Spleen (tissue), 11 donors: Measurements from ENCODE around the gene DNAH6. TPM values are rescaled to one million over a fixed set of nuclear protein-coding genes. Genes with fewer than 3 reads are reported as not detected.
A peak's percentile ranks its signal among the peaks of the same experiment; 100 is the strongest.

Source experiments
- DNase-seq: peaks from one replicate; pipeline ENCODE4 v3.0.0-alpha.2; 2020
- H3K27ac ChIP-seq, 8 donors: fragments of 200-600 bp; sonication (generic) in 7 of 8; 1 replicate in 4 of 8; 2 replicates in 4 of 8; pipeline versions ENCODE4 v1.5.0 to v1.8.0; 2016 to 2021; ENCODE audit warnings: inconsistent platforms in 4 of 8, mild to moderate bottlenecking in 4 of 8, moderate library complexity in 1 of 8
- H3K27me3 ChIP-seq, 7 donors: fragments of 200-600 bp; sonication (generic) in 6 of 7; replicated peaks in 1 of 7; 1 replicate in 4 of 7; 2 replicates in 3 of 7; pipeline versions ENCODE4 v1.5.0 to v1.8.0; 2016 to 2021; ENCODE audit warnings: inconsistent platforms in 3 of 7, mild to moderate bottlenecking in 1 of 7
- H3K36me3 ChIP-seq, 6 donors: fragments of 200-600 bp; sonication (generic) in 5 of 6; 1 replicate in 4 of 6; 2 replicates in 2 of 6; pipeline versions ENCODE4 v1.5.0 to v1.8.0; 2016 to 2021; ENCODE audit warnings: inconsistent platforms in 2 of 6
- H3K4me1 ChIP-seq, 6 donors: fragments of 200-600 bp; sonication (generic) in 5 of 6; 1 replicate in 3 of 6; 2 replicates in 3 of 6; pipeline versions ENCODE4 v1.5.0 to v1.8.0; 2016 to 2021; ENCODE audit warnings: inconsistent platforms in 3 of 6
- H3K4me3 ChIP-seq, 8 donors: fragments of 200-600 bp; sonication (generic) in 7 of 8; 1 replicate in 4 of 8; 2 replicates in 4 of 8; pipeline versions ENCODE4 v1.5.0 to v1.8.0; 2016 to 2021; ENCODE audit warnings: inconsistent platforms in 4 of 8, mild to moderate bottlenecking in 4 of 8, moderate library complexity in 2 of 8
- H3K9me3 ChIP-seq, 8 donors: fragments of 200-600 bp; sonication (generic) in 7 of 8; 1 replicate in 4 of 8; 2 replicates in 4 of 8; pipeline versions ENCODE4 v1.5.0 to v1.8.0; 2016 to 2021; ENCODE audit warnings: inconsistent platforms in 4 of 8
- CTCF ChIP-seq, 11 experiments: fragments of 200-600 bp in 7 of 11; fragments of 450-650 bp in 4 of 11; sonication (generic) in 4 of 11; IDR thresholded peaks in 8 of 11; conservative IDR thresholded peaks in 3 of 11; 1 replicate in 7 of 11; 2 replicates in 4 of 11; pipeline versions ENCODE4 v1.4.0 to v1.8.0; 2016 to 2021; ENCODE audit warnings: antibody characterized with exemption in 11 of 11, inconsistent platforms in 4 of 11, mild to moderate bottlenecking in 1 of 11
- POLR2A ChIP-seq, 3 donors: fragments of 450-650 bp; IDR thresholded peaks; one replicate each; pipeline ENCODE4 v1.5.1; 2017; ENCODE audit warnings: antibody characterized with exemption in 3 of 3, mild to moderate bottlenecking in 1 of 3
- POLR2AphosphoS5 ChIP-seq, 3 donors: sonication (generic); formaldehyde crosslinking; IDR thresholded peaks; one replicate each; pipeline ENCODE4 v1.5.1; 2017; ENCODE audit warnings: antibody characterized with exemption in 3 of 3
- WGBS, 5 donors: extraction: QIAGEN DNeasy Blood & Tissue Kit in 3 of 5; methylation state at CpG; one replicate each; pipeline versions ENCODE4 v1.1.5 to v1.1.7; 2013 to 2018; 5-methylcytosine and 5-hydroxymethylcytosine counted together
- intact Hi-C: fragments of 100-400 bp; cut with DNase I; formaldehyde crosslinking; loops from one replicate; pipeline ENCODE4 v1.15.0; 2023; ENCODE audit warnings: low total_unique reads
- polyA plus RNA-seq, 3 donors: library from polyadenylated mRNA; stranded (reverse); fragments of 200-250 nt; gene quantifications; one replicate each; pipeline ENCODE4 v1.2.1, GENCODE V29; 2013
- total RNA-seq, 7 donors: library from RNA; depleted of rRNA in 3 of 7; stranded (reverse); fragments of >200 nt in 3 of 7; fragmentation: NEBNext Ultra II Directional in 4 of 7; extraction: Animal tissue kit (Norgen Biotek cat#: 25700) in 4 of 7; gene quantifications; one replicate each; pipeline versions ENCODE4 v1.1.0 to v1.2.1, GENCODE V29; 2016 to 2021
- donor health status: healthy with polysubstance abuse.
- donor health status: DM: no; HTN: no; CAD: no; lungs with moderate emphysema.
- donor health status: DM: no; HTN: no; CAD: no.
- donor health status: Bipolar disorder and iron deficiency.
- donor health status: healthy.
- donor health status: DM: no; HTN: no; CAD: no.
- donor health status: DM: yes; HTN: yes; CAD: no.

DNAH6 gene
- total and polyA plus RNA-seq, 10 donors, result 0.02 to 1.1 (median 0.43) TPM; not detected in 1

- Histone ChIP-seq H3K27ac (peak overlapping the region in 6 of 8 donors; percentile 52 to 77 (median 67)), H3K4me1 (peaks cover 0 to 53% (median 18%) of the 10 kb centered on the region in 6 donors)
- no peak for TF ChIP-seq CTCF (IDR thresholded peaks at IDR 0.05 in 8 of 11, conservative IDR thresholded peaks at IDR 0.05 in 3 of 11)
- TF ChIP-seq POLR2A (IDR thresholded peaks at IDR 0.05), result no peak
- no peak for TF ChIP-seq POLR2AphosphoS5 (IDR thresholded peaks at IDR 0.05)
Observed at GRCh38 chr2:84833481-84834150, 317.3 kb downstream of the DNAH6 start.

DNA sequence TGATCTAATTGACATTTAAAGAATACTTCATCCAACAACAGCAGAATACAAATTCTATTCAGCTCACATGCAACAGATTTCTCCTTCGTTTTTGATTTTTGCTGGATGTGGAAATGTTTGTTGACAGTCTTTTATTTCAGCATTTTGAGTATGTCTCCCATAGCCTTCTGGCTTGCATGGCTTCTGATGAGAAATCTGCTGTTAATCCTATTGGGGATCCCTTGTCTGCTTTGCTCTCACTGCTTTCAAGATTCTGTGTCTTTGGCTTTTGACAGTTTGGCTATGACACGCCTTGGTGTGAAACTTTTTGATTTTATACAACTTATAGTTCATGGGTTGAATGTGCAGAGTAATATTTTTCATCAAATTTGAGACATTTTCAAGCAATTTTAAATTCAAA is 319.9 kb downstream of the DNAH6 start:
- H3K9me3 ChIP-seq, result peaks cover 3 to 34% (median 23%) of the 10 kb centered on the region in 8 donors
- no peak overlapping the region for H3K4me3 ChIP-seq
- intact Hi-C loops, result no loop called here
- TF ChIP-seq CTCF (IDR thresholded peaks at IDR 0.05 in 8 of 11, conservative IDR thresholded peaks at IDR 0.05 in 3 of 11) (no peak), POLR2A (IDR thresholded peaks at IDR 0.05) (no peak), POLR2AphosphoS5 (IDR thresholded peaks at IDR 0.05) (no peak)
- H3K27me3 ChIP-seq, result no peaks in the 10 kb centered on the region
- 82 to 90% (median 87%) methylated on average over 2 of the region's 2 CpGs for WGBS, 5 donors
- no peak for DNase-seq
- H3K36me3 ChIP-seq, result peaks cover 0 to 6% (median 0%) of the 10 kb centered on the region in 6 donors
- peaks cover 0 to 55% (median 14%) of the 10 kb centered on the region in 6 donors for H3K4me1 ChIP-seq
- H3K27ac ChIP-seq, result no peak overlapping the region

More at GRCh38 chr2:84833481-84834150, 317.3 kb downstream of the DNAH6 start:
- DNase-seq, result peak; percentile 74
- H3K9me3 ChIP-seq, result peaks cover 3 to 34% (median 23%) of the 10 kb centered on the region in 8 donors
- H3K36me3 ChIP-seq, result peaks cover 0 to 6% (median 0%) of the 10 kb centered on the region in 6 donors
- H3K27me3 ChIP-seq, result no peaks in the 10 kb centered on the region
- H3K4me3 ChIP-seq, result no peak overlapping the region
- intact Hi-C loops, result no loop called here
- 72 to 83% (median 76%) methylated on average over 11 to 12 of the region's 12 CpGs for WGBS, 5 donors

DNA sequence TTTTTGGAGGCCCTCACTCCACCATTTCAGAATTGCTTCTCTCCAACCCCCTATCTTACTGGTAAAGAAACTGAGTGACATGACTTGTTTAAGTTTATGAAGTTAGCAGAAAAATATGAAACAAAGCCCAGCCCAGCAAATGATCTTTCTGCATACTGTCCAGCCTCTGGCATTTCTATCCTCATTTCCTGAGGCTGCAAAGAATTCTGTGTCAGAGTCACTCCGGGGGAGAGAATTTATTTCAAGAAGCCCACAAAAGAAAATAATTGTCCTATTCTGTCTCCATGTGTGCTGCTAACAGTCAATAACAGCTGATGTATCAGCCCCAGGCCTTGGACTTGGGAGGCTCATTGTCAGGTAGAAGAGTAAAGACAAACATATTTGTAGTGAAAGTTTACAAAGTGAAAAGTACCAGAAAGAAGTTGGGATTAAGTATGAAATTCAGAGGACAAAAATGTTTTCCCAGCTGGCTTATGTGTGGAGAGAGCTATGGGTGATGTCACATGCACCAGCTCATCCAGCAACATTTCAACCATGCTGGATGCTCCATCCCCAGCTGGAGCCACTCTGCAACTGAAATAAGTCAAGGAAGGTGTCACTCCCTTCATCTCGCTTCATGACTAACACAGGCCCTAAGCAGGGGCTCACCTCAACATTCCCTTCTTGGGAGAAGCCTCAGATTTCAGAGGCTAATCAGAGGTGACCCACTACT is 322.3 kb downstream of the DNAH6 start:
- WGBS, 5 donors, result 84 to 91% (median 89%) methylated on average over 2 of the region's 2 CpGs
- TF ChIP-seq CTCF (IDR thresholded peaks at IDR 0.05 in 8 of 11, conservative IDR thresholded peaks at IDR 0.05 in 3 of 11), result no peak
- no peak for TF ChIP-seq POLR2AphosphoS5 (IDR thresholded peaks at IDR 0.05)
- Histone ChIP-seq H3K4me3 (no peak overlapping the region), H3K4me1 (peaks cover 0 to 39% (median 2%) of the 10 kb centered on the region in 6 donors), H3K9me3 (peaks cover 3 to 34% (median 23%) of the 10 kb centered on the region in 8 donors), H3K27me3 (no peaks in the 10 kb centered on the region), H3K36me3 (peaks cover 0 to 6% (median 0%) of the 10 kb centered on the region in 6 donors), H3K27ac (no peak overlapping the region)
- no peak for DNase-seq
- intact Hi-C loops, result no loop called here

- TF ChIP-seq CTCF (IDR thresholded peaks at IDR 0.05 in 8 of 11, conservative IDR thresholded peaks at IDR 0.05 in 3 of 11) (no peak), POLR2A (IDR thresholded peaks at IDR 0.05) (no peak)
- H3K36me3 ChIP-seq, result peaks cover 0 to 6% (median 0%) of the 10 kb centered on the region in 6 donors
- peaks cover 3 to 31% (median 21%) of the 10 kb centered on the region in 8 donors for H3K9me3 ChIP-seq
- H3K4me3 ChIP-seq, result no peak overlapping the region
- WGBS, 5 donors, result 81 to 88% (median 82%) methylated on average over 4 of the region's 4 CpGs
- intact Hi-C loops, result no loop called here
- no peaks in the 10 kb centered on the region for H3K27me3 ChIP-seq
- H3K4me1 ChIP-seq, result peaks cover under 1 to 46% (median 6%) of the 10 kb centered on the region in 6 donors
- no peak for DNase-seq
- peak overlapping the region in 4 of 8 donors; percentile 22 to 92 (median 58) for H3K27ac ChIP-seq
Observed at GRCh38 chr2:84839851-84840250, 323.6 kb downstream of the DNAH6 start.
